Upper lobe of left lung (tissue), 4 donors: ENCODE results near the gene ZBTB16.

Experiments
- POLR2AphosphoS5 ChIP-seq, 2 donors: sonication (generic); formaldehyde crosslinking; IDR thresholded peaks; one replicate each; pipeline ENCODE4 v1.5.1; 2017; ENCODE audit warnings: antibody characterized with exemption in 2 of 2
- TF ChIP-seq, protein P1 (sequence below), 6 experiments: fragments of 450-650 bp in 4 of 6; fragments of 200-600 bp in 2 of 6; sonication (generic) in 2 of 6; IDR thresholded peaks; one replicate each; pipeline ENCODE4 v1.5.1; 2016 to 2019; ENCODE audit warnings: antibody characterized with exemption in 6 of 6

DNA sequence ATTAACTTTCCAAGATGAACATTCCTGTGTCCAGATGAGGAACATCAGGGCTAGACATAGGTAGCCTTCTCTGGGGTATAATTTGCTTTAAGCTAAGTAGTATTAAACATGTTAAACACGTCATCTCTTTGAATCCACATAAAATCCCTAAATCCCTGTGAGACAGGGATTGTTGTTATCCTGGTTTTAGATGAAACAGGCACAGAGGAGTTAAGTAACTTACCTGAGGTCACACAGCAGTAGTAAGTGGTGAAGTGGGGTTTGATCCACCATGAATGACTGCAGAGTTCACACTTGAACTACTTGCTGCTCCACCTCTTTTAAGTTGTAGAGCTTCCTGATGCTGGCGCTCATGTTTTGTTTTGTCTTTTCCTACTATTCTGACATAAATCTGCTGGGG is 154.1 kb downstream of the ZBTB16 start:
- TF ChIP-seq, protein P1, sequence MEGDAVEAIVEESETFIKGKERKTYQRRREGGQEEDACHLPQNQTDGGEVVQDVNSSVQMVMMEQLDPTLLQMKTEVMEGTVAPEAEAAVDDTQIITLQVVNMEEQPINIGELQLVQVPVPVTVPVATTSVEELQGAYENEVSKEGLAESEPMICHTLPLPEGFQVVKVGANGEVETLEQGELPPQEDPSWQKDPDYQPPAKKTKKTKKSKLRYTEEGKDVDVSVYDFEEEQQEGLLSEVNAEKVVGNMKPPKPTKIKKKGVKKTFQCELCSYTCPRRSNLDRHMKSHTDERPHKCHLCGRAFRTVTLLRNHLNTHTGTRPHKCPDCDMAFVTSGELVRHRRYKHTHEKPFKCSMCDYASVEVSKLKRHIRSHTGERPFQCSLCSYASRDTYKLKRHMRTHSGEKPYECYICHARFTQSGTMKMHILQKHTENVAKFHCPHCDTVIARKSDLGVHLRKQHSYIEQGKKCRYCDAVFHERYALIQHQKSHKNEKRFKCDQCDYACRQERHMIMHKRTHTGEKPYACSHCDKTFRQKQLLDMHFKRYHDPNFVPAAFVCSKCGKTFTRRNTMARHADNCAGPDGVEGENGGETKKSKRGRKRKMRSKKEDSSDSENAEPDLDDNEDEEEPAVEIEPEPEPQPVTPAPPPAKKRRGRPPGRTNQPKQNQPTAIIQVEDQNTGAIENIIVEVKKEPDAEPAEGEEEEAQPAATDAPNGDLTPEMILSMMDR (IDR thresholded peaks at IDR 0.05) = no peak
- no peak for TF ChIP-seq POLR2AphosphoS5 (IDR thresholded peaks at IDR 0.05)
